ENCODE data around the gene PIP4K2B.

The PIP4K2B gene

GRCh38 chr17:38743556-38744171 is 55.7 kb downstream of the PIP4K2B start:
- no peak for DNase-seq (ENCODE audit: extremely low read depth, low read depth)
- H3K4me3 ChIP-seq (replicated peaks; ENCODE audit: low read depth, low read length): no peak overlapping the region
- TF ChIP-seq, protein P1, sequence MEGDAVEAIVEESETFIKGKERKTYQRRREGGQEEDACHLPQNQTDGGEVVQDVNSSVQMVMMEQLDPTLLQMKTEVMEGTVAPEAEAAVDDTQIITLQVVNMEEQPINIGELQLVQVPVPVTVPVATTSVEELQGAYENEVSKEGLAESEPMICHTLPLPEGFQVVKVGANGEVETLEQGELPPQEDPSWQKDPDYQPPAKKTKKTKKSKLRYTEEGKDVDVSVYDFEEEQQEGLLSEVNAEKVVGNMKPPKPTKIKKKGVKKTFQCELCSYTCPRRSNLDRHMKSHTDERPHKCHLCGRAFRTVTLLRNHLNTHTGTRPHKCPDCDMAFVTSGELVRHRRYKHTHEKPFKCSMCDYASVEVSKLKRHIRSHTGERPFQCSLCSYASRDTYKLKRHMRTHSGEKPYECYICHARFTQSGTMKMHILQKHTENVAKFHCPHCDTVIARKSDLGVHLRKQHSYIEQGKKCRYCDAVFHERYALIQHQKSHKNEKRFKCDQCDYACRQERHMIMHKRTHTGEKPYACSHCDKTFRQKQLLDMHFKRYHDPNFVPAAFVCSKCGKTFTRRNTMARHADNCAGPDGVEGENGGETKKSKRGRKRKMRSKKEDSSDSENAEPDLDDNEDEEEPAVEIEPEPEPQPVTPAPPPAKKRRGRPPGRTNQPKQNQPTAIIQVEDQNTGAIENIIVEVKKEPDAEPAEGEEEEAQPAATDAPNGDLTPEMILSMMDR (IDR thresholded peaks at IDR 0.05; ENCODE audit: low read depth, low read length, missing control alignments): no peak

DNA sequence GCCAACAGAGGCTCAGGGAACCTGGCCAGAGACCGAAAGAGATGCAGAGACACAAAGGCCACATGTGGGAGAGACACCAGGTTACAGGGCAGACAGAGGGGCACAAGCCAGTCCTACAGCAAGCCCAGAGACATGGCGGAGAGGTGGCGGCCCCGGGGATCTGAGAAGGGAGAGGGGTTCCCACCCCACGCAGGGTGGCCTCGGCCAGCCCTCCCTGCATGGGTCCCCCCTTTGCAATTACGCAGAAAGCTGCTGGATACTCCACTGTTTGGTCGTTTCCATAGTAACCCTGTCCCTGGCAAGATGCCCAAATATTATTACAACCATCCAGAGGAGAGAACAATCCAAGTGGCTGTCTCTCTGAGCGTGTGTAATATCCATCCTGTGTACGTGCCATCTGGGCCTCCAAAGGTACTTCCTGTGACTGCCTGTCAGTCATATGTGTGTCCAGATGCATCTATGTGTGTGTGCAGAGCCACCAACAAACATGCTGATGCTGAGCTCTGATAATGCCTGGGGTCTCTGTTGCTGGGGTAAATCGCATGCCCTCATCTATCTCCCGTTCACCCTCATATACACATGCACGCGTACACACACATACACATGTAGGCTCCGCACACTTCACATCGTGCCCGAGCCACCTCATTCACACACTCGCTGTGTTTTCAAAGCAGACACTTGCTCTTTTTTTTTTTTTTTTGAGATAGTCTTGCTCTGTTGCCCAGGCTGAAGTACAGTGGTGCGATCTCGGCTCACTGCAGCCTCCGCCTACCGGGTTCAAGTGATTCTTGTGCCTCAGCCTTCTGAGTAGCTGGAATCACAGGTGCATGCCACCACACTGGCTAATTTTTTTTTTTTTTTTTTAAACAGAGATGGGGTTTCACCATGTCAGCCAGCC is 56.7 kb downstream of the PIP4K2B start:
- TF ChIP-seq, protein P1 (IDR thresholded peaks at IDR 0.05; ENCODE audit: low read depth, low read length, missing control alignments): no peak
- H3K4me3 ChIP-seq (replicated peaks; ENCODE audit: low read depth, low read length): no peak overlapping the region
- DNase-seq (ENCODE audit: extremely low read depth, low read depth): peak; percentile 93

DNA sequence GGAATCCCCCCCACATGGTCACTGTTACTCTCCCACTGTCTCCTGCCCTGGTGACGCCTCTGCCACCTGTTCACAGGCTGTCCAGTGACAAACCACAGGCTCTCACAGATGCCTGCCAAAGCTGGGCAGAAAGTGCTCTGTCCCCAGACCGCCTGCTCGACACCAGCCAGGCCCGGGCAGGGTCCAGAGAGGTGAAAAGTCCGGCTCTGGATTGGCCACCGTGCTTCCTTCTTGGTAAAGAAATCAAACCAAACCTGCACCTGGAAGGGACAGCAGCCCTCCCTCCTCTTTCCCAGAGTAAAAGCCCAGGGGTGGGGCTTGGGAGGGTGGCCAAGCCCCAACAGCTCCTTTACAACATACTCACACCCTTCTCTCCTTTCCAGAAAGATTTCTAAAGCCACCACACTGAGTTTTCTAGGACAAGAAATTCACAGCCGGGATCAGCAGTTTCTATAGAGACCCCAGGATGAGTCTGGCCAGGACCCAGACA is 57.4 kb downstream of the PIP4K2B start:
- TF ChIP-seq, protein P1 (IDR thresholded peaks at IDR 0.05; ENCODE audit: low read depth, low read length, missing control alignments): no peak
- no peak for DNase-seq (ENCODE audit: extremely low read depth, low read depth)

DNA sequence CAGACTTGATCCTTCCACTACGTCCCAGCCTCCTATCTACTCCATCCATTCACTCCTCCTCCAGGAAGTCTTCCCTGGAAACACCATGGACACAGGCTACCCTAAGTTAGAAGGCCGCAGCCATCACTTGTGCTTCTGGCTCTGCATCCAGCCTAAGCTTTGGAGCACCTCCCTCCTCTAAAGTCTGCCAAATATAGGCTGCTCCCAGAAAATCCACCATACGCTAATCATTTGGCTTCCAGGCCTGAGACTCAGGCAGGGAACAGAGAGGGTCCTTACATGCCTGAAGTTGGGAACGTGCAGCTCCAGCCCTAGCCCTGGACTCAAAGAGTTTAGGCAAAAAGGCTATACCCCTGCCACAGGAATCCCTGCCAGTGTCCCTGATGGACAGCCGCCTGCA is 57.9 kb downstream of the PIP4K2B start:
- H3K4me3 ChIP-seq (replicated peaks; ENCODE audit: low read depth, low read length): no peak overlapping the region
- TF ChIP-seq, protein P1 (IDR thresholded peaks at IDR 0.05; ENCODE audit: low read depth, low read length, missing control alignments): no peak
- DNase-seq (ENCODE audit: extremely low read depth, low read depth): no peak

More for the DNA sequence above, 57.4 kb downstream of the PIP4K2B start:
- H3K4me3 ChIP-seq (replicated peaks; ENCODE audit: low read depth, low read length): no peak overlapping the region

DNA sequence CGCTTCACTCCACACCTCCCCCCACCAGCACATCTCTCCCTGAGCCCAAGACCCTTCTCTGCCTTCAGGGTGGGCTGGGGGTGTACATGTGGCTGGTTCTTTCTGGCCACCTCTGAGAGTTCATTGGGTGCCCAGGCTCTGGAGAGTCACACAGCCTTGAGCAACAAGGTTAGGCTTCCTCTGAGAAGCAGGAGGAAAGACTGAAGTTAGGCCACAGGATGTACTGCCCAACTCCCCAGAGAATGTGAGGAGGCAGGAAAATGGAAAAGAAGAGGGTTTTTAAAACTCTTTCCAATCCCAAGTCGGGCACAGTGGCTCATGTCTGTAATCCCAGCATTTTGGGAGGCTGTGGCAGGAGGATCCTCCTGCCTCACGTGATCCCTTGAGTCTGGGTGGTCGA is 58.5 kb downstream of the PIP4K2B start:
- H3K4me3 ChIP-seq (replicated peaks; ENCODE audit: low read depth, low read length): no peak overlapping the region
- DNase-seq (ENCODE audit: extremely low read depth, low read depth): no peak
- TF ChIP-seq, protein P1 (IDR thresholded peaks at IDR 0.05; ENCODE audit: low read depth, low read length, missing control alignments): no peak

DNA sequence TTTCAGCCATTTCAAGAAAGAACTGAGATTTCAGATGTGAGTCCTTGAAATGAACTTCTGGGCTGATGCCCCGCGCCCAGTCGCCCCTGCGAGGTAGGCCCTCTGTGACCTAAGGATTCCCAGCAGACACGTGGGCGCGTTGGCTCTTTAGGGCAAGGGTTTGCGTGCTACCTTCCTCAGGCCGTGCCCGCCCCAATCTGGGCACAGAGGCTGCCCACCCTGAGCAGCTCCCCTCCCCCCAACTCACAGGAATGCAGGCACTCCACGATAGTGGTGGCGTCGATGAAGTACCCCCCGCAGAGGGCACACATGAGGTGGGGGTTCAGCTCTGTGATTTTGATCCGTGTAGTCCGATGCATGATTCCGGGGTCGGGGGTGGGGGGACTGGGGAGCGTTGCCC is 59.3 kb downstream of the PIP4K2B start:
- DNase-seq (ENCODE audit: extremely low read depth, low read depth): no peak
- TF ChIP-seq, protein P1 (IDR thresholded peaks at IDR 0.05; ENCODE audit: low read depth, low read length, missing control alignments): no peak
- no peak overlapping the region for H3K4me3 ChIP-seq (replicated peaks; ENCODE audit: low read depth, low read length)
